Fibroblast of mammary gland (primary cell): Measurements from ENCODE around the gene STARD8.

Source experiments
- DNase-seq: peaks from one replicate; pipeline ENCODE4 v3.0.0-alpha.2; 2010; ENCODE audit warnings: low read depth
- H3K4me3 ChIP-seq: 2 replicates; pipeline ENCODE4 v1.5.1; 2011; ENCODE audit warnings: low read depth, mild to moderate bottlenecking, low read length, moderate library complexity; ENCODE audit not compliant: control insufficient read depth
- CTCF ChIP-seq: conservative IDR thresholded peaks from 2 replicates; pipeline ENCODE4 v1.5.1; 2011; ENCODE audit warnings: low read depth, low read length, inconsistent platforms; ENCODE audit not compliant: control insufficient read depth, insufficient read depth

Gene STARD8

DNA sequence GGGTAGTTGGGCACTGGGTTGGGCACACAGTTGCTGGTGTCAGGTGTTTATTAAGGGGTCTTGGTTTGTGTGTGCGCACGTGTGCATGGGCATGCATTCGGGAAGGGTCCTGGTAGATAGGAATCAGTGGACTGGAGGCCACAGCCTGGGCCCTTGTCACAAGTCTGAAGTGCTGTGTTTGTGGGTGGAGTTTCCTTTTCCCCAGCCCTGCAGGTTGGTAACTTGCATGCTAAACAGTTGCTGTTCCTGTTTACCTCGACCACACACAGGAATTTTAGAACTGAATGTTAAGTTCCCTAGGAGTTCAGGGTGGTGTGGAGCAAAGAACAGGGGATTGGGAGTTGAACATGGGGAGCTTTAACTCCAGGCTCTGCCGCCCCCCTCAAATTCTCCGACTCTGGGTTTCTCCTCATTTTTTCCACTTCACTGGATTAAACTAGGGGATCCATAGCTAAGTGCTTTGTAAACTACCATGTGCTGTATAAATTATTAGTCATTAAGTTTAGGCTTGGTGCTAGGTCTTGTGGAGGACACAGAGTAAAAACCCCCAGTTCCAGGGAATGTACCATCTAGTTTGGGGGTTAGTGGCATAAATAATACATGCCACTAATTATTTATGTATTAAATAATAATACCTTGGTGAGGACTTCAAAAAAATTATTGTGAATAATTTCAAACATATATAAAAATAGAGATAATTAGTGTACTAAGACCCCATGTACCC is 49.0 kb downstream of the STARD8 start:
- H3K4me3 ChIP-seq: no peak overlapping the region
- DNase-seq: no peak
- TF ChIP-seq CTCF: no peak

DNA sequence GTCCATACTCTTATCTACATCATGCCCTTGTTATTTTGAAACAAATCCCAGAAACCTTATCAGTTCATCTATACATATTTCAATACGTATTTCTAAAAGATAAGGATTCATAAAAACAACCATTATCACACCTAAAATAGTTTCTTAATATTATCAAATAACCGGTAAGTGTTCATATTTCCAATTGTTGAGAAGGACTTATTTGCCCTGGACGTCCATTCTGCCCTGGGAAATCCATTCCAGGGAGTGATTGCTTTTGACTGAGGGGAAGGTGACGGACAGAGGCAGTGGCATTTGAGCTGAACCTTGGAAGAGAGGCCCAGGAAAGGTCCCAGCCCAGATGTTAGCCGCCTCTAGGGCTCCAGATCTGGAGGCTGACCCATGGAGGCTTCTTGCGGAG is 49.6 kb downstream of the STARD8 start:
- DNase-seq: no peak
- no peak for TF ChIP-seq CTCF
- H3K4me3 ChIP-seq: no peak overlapping the region

- no peak for TF ChIP-seq CTCF
- DNase-seq: no peak
- H3K4me3 ChIP-seq: no peak overlapping the region
Observed at GRCh38 chrX:68697465-68698125, 50.1 kb downstream of the STARD8 start.

GRCh38 chrX:68698942-68699341 is 51.5 kb downstream of the STARD8 start:
- H3K4me3 ChIP-seq: no peak overlapping the region
- no peak for DNase-seq
- no peak for TF ChIP-seq CTCF

DNA sequence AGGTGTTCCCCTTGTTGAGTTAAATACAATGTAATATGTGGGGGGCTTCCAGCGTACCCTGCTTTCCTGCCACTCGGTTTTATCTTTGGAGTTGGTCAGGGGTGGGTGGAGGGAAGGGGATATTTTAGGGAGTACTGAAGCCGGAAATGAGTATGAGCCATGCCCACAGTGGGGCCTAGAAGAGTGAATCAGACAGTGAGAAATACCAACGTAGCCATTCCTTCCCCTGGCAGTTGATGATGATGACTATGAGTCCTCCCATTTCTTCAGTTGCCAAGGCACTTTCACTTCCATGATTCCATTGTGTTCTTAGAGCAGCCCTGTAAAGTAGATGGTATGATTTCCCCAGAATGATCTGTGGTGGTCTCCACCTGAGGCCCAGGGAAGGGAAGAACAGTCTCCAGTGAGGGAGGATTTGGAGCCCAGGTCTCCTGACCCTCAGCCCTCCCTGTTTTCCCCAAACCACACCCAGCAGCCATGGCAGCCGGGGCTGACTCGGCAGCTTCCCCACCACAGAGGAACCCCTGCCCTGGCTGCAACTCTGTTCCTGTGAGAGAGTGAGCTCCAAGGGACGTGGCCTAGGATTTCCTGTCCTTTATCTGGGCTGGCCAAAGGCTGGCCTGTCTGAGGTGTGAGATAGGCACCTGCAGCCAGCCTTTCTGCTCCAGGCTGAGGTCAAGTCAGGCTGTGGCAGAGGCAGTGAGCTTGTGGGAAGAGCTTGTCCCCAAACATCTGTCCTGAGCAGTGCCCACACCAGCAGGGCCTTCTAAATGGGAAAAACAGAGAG is 52.7 kb downstream of the STARD8 start:
- no peak for TF ChIP-seq CTCF
- DNase-seq: peak; percentile 64
- H3K4me3 ChIP-seq: no peak overlapping the region

DNA sequence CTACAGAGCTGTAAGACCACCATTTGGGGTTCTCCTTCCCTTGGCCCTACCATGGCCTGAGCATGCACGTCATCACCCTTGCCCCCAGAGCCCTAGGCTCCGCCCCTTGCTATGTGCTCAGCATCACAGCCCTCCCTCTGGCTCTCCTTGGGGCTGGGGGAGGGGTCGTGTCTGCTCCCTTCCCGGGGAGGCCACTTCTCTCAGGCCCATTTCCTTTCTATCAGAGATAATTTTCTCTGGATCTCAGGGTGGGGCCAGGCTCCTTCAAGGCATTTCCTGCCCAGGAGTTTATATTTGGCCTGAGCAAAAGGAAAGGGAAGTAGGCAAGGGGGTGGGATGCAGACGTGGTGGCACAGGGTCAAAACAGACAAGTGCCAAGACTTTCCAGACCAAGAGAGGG is 55.9 kb downstream of the STARD8 start:
- no peak for DNase-seq

More for the DNA sequence above, 55.9 kb downstream of the STARD8 start:
- no peak for TF ChIP-seq CTCF
- no peak overlapping the region for H3K4me3 ChIP-seq
